Stimulated activated CD8-positive, alpha-beta memory T cell treated with anti-CD3 and anti-CD28 coated beads, Interleukin-12 subunit alpha, Interleukin-12 subunit beta, amount 100 ng/mL, for 24 hours (primary cell): ENCODE results near the gene TOM1.
A peak's percentile ranks its signal among the peaks of the same experiment; 100 is the strongest.

Experiments
- DNase-seq: peaks from one replicate; pipeline ENCODE4 v3.0.0-alpha.2; 2020; ENCODE audit errors: extremely low read depth

Gene TOM1

GRCh38 chr22:35324067-35324466 is 24.4 kb downstream of the TOM1 start:
- DNase-seq = no peak

GRCh38 chr22:35324762-35325161 is 25.1 kb downstream of the TOM1 start:
- no peak for DNase-seq

- no peak for DNase-seq
Observed at GRCh38 chr22:35325209-35325608, 25.5 kb downstream of the TOM1 start.

- DNase-seq = no peak
Observed at GRCh38 chr22:35326854-35327562, 27.3 kb downstream of the TOM1 start.

- no peak for DNase-seq
Observed at GRCh38 chr22:35327690-35328471, 28.2 kb downstream of the TOM1 start.

GRCh38 chr22:35328472-35328885 is 28.8 kb downstream of the TOM1 start:
- DNase-seq = no peak

GRCh38 chr22:35329114-35329847 is 29.6 kb downstream of the TOM1 start:
- DNase-seq = no peak

- peak; percentile 17 for DNase-seq
Observed at GRCh38 chr22:35330258-35330861, 30.7 kb downstream of the TOM1 start.

GRCh38 chr22:35332278-35332677 is 32.6 kb downstream of the TOM1 start:
- DNase-seq = no peak

GRCh38 chr22:35333220-35333619 is 33.5 kb downstream of the TOM1 start:
- DNase-seq = no peak

GRCh38 chr22:35334004-35334403 is 34.3 kb downstream of the TOM1 start:
- no peak for DNase-seq

- no peak for DNase-seq
Observed at GRCh38 chr22:35335468-35335867, 35.8 kb downstream of the TOM1 start.

- DNase-seq = no peak
Observed at GRCh38 chr22:35335936-35336781, 36.5 kb downstream of the TOM1 start.

- DNase-seq = no peak
Observed at GRCh38 chr22:35337932-35338331, 38.2 kb downstream of the TOM1 start.

- DNase-seq = no peak
Observed at GRCh38 chr22:35341090-35341874, 41.6 kb downstream of the TOM1 start.

GRCh38 chr22:35342390-35342789 is 42.7 kb downstream of the TOM1 start:
- no peak for DNase-seq

GRCh38 chr22:35343664-35344550 is 44.2 kb downstream of the TOM1 start:
- DNase-seq = no peak

GRCh38 chr22:35344956-35345690 is 45.4 kb downstream of the TOM1 start:
- DNase-seq = no peak
